ENCODE measurements around the gene MAGEA2B. TPM values are rescaled to one million over a fixed set of nuclear protein-coding genes. Genes with fewer than 3 reads are reported as not detected.
A peak's percentile ranks its signal among the peaks of the same experiment; 100 is the strongest.

The MAGEA2B gene
- total and polyA plus RNA-seq, 9 of the 15 experiments (the other 6 are each of a cell fraction or from before 2014, with no cell fraction given) = 1.9 to 53.3 (median 10.0) TPM

GRCh38 chrX:152674135-152674534, 40.3 kb upstream of the MAGEA2B start (continued):
- TF ChIP-seq ZNF561 (CRISPR knock-in tag; conservative IDR thresholded peaks at IDR 0.05) (no peak), ZNF133 (CRISPR knock-in tag; IDR thresholded peaks at IDR 0.05) (no peak), RAD51 (IDR thresholded peaks at IDR 0.05; ENCODE audit: borderline replicate concordance, low read depth) (no peak), TAL1 (IDR thresholded peaks at IDR 0.05) (no peak), USF1 (CRISPR knock-in tag; IDR thresholded peaks at IDR 0.05) (no peak), RBFOX2 (IDR thresholded peaks at IDR 0.05; ENCODE audit: low read depth, low read length) (no peak), NRF1 (conservative IDR thresholded peaks at IDR 0.05 in 1 of 2, IDR thresholded peaks at IDR 0.05 in 1 of 2) (no peak), EZH2 (IDR thresholded peaks at IDR 0.05; ENCODE audit: borderline replicate concordance, low read depth, low read length) (no peak), ZNF253 (CRISPR knock-in tag; conservative IDR thresholded peaks at IDR 0.05) (no peak), OTX1 (CRISPR knock-in tag; IDR thresholded peaks at IDR 0.05) (no peak), NFE2 (IDR thresholded peaks at IDR 0.05; ENCODE audit: low read depth) (peak; percentile 35; the same call in 1 of the 2 replicates), CBX5 (IDR thresholded peaks at IDR 0.05; ENCODE audit: borderline replicate concordance, low read depth) (no peak), NR2C1 (IDR thresholded peaks at IDR 0.05) (no peak), NR2C1 (tag; IDR thresholded peaks at IDR 0.05) (no peak), ZNF316 (IDR thresholded peaks at IDR 0.05) (peak; percentile 77), RBM34 (IDR thresholded peaks at IDR 0.05; ENCODE audit: borderline replicate concordance, insufficient read depth, low read length) (no peak), MAFG (tag; conservative IDR thresholded peaks at IDR 0.05) (peak; percentile 69), BMI1 (IDR thresholded peaks at IDR 0.05; ENCODE audit: low read length) (no peak), NFE2L1 (tag; IDR thresholded peaks at IDR 0.05; ENCODE audit: borderline replicate concordance, low read depth) (peak; percentile 17; the same call in 1 of the 2 replicates), KAT7 (CRISPR knock-in tag; IDR thresholded peaks at IDR 0.05; ENCODE audit: borderline replicate concordance) (no peak), ADNP (tag; IDR thresholded peaks at IDR 0.05) (no peak), CBX2 (IDR thresholded peaks at IDR 0.05; ENCODE audit: insufficient read depth, low read length, poor library complexity, severe bottlenecking) (no peak), ZNF212 (CRISPR knock-in tag; IDR thresholded peaks at IDR 0.05) (no peak), C11orf30 (IDR thresholded peaks at IDR 0.05; ENCODE audit: low read depth) (peak; percentile 62), MAX (CRISPR knock-in tag; IDR thresholded peaks at IDR 0.05) (no peak), ZNF778 (CRISPR knock-in tag; IDR thresholded peaks at IDR 0.05) (no peak)
- TF ChIP-seq, protein P1, sequence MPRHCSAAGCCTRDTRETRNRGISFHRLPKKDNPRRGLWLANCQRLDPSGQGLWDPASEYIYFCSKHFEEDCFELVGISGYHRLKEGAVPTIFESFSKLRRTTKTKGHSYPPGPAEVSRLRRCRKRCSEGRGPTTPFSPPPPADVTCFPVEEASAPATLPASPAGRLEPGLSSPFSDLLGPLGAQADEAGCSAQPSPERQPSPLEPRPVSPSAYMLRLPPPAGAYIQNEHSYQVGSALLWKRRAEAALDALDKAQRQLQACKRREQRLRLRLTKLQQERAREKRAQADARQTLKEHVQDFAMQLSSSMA (CRISPR knock-in tag; IDR thresholded peaks at IDR 0.05) = no peak
- TF ChIP-seq, protein P2, sequence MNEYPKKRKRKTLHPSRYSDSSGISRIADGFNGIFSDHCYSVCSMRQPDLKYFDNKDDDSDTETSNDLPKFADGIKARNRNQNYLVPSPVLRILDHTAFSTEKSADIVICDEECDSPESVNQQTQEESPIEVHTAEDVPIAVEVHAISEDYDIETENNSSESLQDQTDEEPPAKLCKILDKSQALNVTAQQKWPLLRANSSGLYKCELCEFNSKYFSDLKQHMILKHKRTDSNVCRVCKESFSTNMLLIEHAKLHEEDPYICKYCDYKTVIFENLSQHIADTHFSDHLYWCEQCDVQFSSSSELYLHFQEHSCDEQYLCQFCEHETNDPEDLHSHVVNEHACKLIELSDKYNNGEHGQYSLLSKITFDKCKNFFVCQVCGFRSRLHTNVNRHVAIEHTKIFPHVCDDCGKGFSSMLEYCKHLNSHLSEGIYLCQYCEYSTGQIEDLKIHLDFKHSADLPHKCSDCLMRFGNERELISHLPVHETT (CRISPR knock-in tag; conservative IDR thresholded peaks at IDR 0.05 in 1 of 2, IDR thresholded peaks at IDR 0.05 in 1 of 2) = no peak

Measured in K562 (cell line).